A204.1 (cell line): ENCODE measurements around the gene LIX1L.
A peak's percentile ranks its signal among the peaks of the same experiment; 100 is the strongest.
"Not testable (repeated sequence)": the region's sequence is repeated elsewhere in the genome, so short reads cannot be mapped to it uniquely, and the experiment has no call there.

Experiments used
- FAIRE-seq: peaks from 2 replicates; lab custom pipeline; 2012; peaks lifted over from hg19 to GRCh38; lab: Jason Lieb, UNC

LIX1L gene

DNA sequence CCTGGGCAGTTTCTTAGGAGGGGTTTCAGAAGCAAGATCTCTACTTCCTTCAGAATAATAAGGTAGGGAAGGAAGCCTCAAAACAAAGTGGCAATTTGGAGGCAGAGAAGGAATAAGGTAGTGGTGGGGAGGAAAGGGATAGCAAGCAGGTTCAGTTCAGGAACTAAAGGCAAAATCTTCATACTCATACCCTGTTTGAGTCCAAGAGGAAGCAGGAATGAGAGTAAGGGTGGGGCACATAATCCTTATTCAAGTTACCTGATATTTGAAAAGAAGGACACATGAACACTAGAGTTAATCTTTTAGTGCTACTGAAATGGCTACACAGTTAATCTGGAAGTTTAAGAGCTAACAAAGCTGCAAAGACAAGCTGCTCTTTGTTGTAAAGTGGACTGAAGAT is 22.1 kb downstream of the LIX1L start:
- FAIRE-seq, result no peak

DNA sequence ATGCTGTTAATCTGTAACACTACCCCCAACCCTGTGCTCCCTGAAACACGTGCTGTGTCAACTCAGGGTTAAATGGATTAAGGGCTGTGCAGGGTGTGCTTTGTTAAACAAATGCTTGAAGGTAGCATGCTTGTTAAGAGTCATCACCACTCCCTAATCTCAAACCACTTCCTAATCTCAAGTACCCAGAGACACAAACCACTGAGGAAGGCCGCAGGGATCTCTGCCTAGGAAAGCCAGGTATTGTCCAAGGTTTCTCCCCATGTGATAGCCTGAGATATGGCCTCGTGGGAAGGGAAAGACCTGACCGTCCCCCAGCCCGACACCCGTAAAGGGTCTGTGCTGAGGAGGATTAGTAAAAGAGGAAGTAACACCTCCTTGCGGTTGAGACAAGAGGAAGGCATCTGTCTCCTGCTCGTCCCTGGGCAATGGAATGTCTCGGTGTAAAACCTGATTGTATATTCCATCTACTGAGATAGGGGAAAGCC is 25.3 kb downstream of the LIX1L start:
- FAIRE-seq, result not testable (repeated sequence)

DNA sequence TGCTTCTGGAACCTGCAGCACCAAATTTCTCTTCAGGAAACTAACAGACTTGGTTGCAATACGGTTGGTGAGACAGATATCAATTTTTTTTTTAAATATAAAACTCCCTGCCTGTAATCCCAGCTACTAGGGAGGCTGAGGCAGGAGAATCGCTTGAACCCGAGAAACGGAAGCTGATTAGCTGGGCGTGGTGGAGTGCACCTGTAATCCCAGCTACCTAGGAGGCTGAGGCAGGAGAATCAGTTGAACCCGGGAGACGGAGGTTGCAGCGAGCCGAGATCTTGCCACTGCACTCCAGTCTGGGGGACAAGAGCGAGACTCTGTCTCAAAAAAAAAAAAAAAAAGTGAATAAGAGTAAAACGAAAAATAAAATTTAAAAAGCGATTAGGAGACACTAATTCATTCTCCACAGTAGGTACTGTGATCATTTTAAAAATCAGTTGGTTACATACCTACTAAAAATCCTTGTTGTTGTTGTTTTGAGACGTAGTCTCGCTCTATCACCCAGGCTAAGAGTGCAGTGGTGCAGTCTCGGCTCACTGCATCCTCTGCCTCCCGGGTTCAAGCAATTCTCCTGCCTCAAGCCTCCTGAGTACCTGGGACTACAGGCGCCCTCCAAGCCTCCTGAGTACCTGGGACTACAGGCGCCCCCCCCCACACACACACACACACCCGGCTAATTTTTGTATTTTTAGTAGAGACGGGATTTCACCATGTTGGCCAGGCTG is 29.7 kb downstream of the LIX1L start:
- FAIRE-seq, result no peak

DNA sequence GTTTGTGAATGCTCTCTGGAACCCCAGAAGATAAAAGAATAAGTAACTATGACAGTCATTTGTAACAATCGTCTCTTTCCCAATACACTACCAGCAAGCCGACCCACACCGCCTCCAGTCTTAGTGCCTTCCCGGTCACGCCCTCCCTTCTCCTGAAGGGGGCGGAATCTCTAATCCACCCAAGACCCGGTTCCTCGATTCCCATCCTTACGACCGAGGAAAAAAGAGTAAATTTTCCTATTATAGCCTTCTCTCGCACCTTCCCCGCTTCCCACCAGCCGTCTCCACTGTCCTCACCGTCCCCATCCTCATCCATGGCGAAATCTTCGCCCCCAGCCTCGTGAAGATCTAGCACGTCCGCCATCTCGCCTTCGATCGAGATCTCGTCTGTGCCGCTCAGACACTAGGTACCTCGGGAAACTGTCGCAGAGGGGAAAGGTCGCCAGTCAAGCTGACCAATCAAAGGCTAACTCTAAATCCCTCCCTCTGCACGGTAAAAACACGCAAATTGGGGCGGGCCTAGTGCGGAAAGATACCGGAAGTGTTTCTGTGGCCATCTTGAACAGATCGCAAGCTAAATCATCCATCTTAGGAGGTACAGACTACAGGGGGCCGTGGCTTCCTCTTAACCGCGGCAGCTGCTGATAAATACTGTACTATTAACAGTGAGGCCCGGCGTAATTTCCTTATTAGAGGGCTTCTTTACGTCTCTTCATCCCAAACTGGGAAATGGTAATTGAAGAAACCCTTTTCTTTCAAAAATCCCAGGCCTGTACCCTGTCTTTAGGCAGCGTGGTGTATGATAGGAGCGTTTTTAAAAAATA is 30.5 kb downstream of the LIX1L start, which contains the start of gene RBM8A:
Gene RBM8A, minus strand, starts transcription at position 422 of the 824 bp plus-strand sequence. Its CDS starts 58 bp downstream, at position 364.
- peak; percentile 90 for FAIRE-seq

DNA sequence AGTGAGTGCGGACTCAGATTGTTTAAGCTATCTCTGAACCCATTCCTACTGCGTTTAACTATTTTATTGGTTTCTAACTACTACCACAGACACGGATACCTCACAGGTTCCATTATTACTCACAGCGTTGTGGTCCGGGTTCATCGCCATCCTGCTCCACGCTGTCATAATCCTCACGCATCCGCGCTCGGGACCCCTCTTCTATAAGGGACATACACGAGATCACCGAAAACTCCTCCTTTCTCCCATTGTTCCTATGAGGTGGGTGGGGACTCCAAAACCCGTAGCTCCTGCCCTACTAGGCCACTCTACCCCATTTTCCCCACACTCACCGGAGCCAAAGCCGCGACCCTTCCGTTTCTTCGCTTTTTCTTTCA is 31.1 kb downstream of the LIX1L start:
- no peak for FAIRE-seq

DNA sequence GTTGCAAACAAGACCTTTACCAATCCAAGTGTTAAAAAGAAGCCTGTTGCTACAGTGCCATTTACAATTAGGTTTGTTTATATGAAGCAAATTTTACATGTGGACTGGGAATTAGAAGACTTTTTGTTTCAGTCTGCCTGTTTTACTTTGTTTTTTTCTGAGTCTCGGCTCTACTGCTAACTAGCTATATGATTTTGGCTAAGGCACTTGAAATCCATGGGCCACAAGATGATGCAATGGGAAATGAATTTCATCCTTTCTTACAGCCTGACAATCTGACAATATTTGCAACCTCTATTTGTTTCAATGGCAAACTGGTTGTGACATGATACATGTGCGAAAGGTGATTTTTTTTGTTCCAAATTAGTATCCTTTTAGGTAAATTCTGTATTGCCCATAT is 35.6 kb downstream of the LIX1L start:
- FAIRE-seq, result no peak

DNA sequence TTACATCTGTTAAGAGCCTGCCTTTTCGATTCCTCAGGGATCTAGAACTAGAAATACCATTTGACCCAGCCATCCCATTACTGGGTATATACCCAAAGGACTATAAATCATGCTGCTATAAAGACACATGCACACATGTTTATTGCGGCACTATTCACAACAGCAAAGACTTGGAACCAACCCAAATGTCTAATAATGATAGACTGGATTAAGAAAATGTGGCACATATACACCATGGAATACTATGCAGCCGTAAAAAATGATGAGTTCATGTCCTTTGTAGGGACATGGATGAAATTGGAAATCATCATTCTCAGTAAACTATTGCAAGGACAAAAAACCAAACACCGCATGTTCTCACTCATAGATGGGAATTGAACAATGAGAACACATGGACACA is 37.5 kb downstream of the LIX1L start:
- not testable (repeated sequence) for FAIRE-seq

DNA sequence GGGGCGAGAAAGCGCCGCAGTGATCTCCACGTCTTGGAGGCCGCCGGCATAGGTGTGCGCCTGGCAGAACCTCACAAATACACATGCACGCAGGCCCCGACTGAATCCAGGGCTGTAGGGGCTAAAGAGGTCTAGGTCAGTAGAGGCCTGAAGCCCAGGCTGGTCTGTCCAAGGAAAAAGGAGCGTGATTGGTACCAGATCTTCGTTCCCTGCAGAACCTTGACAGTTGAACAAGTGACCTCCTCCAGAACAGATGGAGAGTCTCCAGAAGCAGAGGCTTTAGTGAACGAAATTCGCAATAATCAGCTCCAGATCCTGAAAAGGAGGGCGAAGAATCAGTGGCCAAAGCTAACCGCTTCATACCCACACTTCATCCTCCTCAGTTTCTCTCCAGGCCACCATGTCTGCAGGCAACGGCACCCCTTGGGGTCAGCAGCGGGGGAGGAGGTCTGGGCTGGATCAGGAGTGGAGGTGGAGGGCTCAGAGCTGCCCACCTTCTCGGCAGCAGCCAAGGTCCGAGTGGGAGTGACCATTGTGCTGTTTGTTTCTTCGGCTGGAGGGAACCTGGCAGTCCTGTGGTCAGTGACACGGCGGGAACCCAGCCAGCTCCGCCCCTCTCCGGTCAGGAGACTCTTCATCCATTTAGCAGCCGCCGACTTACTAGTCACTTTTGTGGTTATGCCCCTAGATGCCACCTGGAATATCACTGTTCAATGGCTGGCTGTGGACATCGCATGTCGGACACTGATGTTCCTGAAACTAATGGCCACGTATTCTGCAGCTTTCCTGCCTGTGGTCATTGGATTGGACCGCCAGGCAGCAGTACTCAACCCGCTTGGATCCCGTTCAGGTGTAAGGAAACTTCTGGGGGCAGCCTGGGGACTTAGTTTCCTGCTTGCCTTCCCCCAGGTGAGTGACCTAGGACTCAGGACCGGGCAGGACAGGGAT is 38.6 kb downstream of the LIX1L start:
- FAIRE-seq, result no peak

DNA sequence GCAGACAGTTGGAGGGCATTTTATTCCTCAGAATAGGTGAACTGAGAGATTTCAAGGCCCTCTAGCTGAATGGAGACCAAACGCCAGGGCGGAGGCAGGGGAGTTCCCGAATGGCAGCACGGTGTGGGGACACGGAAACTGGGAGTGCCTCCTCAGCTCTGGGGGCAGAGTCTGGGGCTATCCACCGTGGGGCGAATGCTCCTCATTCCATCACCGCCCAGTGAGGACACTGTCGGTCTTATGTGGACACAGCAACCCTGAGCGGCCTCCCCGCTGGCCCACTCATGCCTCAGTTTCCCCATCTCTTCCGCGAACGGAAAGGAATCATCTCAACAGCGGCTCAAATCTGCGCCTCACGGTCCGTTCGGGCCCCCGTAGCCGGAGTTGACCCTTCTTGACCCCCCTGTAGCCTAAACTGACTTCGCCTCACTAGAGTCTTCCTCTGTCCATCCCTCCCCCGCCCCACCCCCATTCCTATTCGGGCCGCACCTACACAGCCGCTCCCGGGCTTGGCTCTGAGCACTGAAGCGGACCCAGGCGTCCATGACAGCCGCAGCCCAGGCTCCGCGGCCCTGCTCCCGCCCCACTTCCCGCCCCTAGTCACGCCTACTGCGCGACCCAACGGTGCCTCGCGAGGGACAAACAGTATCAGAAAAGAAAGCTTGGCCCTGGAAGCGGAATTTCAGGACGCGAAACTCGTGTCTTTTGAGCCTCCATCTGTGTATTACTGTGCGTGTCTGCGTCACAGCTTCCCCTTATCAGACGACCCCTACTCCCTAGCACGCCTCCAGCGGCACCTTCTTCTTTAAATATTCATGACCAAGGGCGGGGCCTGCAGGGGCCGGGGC is 39.4 kb downstream of the LIX1L start, which contains the start of gene PEX11B:
Gene PEX11B, minus strand, starts transcription at position 574 of the 848 bp plus-strand sequence. Its CDS starts 29 bp downstream, at position 545.
- FAIRE-seq, result peak; percentile 39

DNA sequence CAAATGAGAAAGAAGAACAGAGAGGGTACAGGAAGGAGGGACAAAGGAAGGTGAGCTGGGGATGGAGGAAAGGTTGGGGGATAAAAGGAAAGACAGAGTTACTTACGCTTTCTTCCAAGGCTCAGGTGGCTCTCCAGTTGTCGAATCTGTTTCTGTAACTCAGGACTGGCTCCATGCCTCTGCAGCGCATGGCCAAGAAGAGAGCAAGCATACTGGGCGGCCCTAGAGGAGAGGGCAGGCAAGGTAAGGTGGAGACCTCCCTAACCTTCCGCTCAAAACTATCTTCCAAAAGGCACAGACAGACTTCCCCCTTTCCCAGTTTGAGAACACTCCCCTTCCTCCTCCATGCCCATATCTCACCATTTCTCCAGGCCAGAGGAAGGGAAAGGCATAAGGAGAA is 40.2 kb downstream of the LIX1L start:
- FAIRE-seq, result no peak

DNA sequence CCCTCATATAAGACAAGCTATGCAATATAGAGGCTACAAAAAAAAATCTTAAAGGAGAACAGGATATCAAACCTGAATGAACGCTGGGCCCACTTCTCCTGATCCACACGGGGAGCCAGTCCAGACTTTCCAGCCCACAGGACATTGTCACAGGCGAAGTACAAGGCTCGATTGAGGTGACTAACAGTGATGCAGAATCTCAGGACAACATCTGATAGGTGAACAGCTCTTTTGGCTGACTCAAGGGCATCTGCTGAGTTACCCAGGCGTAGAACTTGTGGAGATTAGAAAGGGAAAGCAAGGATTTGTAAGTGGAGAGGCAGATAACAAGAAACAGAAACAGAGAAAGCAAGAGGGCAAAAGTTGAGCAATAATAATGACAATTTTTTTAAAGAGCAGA is 41.1 kb downstream of the LIX1L start:
- FAIRE-seq, result no peak

DNA sequence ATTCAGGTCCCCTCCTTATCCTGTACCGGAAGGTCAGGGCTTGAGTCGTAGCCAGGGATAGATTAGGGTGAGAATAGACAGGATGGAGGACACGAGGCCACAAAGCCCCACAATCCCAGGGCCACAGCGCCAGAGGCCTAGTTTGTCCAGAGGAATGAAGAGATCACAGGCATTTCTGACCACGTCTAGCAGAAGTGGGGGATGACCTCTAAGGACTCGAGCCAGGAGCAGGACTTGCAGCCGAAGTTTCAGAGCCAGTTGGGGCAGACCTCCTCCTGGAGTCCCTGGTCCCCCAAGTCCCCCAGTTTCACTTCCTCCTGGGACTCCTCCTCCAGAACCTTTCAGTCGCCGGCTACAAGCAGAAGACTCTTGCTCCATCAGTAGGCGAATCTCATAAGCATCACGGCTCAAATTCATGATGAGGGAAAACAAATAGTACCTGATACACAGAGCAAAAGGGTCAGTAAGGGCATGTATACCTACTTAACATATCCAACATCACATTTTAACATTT is 45.6 kb downstream of the LIX1L start:
- no peak for FAIRE-seq

DNA sequence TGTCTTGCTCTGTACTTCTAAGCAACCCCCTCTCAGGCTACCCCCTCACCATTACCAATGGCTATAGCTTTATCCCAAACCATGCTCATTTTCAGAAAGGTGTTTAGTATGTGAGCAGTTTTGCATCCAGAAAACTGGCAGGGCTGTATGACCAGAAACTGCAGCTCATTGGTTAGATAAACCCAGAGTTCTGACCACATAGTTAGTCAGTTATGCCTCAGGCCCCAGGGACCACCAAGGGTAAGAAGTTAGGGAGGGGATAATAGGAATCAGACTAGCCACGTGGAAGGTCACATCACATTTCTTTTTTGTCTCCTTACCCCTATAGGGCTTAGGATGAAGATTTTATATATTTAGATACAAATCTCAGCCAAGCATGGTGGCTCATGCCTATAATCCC is 49.2 kb downstream of the LIX1L start:
- no peak for FAIRE-seq

DNA sequence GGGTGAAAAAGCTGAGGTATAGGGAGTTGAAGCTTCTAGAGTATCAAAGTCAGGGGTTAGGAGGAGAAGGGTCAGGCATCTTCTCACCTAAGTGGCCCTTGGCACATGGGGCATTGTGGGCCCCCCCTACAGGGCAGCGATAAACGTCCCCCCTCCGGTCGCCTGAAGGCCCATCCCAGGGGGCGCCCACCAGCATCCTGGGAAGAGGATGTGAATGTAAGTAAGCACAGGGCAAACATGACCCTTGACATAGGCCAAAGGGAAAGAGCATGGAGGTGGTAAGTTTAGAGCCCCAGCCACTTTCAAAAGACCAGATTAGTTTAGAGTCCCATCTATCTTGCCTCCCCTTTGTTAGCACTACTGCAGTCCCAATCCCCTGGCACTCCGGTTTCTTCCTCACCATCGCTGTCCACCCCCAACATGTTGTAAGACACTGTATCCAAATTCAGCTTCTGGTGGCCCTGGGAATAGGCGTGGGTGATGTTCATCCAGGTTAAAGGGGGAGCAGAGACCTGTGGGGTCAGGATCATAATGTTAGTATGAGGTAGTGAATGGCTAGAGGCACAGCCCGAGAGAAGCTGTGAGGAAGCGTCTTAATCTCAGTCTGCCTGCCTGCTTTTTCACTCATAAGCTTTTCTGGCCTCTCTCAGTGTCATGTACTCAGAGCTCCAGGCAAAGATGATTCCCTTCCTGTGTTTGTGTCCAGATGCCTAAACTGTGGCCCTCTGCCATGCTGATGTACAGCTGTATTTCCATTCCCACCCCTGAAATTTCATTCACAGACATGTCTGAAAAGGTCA is 50.7 kb downstream of the LIX1L start:
- FAIRE-seq, result no peak

DNA sequence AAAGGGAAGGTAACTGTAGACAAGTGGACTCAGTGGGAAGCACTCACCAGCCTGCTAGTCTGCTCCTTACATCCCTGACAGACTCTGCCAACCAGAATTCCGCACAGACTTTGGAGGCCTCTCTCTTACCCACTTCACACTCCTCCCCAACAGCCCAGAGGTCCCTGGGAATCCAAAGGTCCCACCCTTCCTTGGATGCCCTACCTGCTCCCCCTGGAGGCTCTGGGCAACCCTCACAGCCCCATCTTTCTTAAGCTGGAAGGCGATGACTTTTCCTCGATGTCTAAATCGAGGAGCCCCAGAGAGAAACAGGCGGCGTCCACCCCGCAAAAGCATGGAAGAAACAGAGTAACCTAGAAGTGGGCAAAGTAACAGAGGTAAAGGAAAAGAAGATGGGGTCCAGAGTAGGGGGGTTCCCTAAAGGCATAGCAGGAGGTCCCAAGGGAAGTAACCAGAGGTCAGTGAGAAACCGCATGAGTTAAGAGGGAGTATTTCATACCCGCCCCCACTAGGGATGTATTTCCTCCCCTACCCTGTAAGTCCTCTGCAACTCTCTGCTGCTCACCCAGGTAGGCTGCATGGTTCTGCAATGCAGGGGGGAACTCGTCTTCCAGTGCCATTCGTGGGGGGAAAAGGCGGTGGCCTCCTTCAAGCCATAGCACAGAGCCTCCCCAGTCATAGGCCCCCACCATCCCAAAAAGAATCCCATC is 56.4 kb downstream of the LIX1L start:
- no peak for FAIRE-seq

DNA sequence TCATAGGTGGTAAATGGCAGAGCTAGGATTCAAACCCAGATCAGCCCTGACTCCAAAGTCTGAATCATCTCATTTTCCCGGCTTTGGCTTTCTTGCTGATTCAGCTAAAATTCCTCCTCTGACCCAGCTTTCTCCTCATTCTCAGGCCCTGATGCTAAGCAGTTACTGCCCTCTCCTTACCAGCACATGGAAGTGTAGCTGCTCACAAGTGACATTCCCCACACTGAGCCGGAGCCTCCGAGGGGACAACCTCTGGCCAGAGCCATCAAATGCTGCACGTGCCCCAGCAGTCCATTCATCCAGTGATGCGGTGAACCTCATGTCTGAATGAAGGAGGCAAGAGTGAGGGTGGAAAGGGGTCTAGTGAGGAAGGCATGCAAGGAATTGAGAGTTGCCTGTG is 59.1 kb downstream of the LIX1L start:
- no peak for FAIRE-seq

DNA sequence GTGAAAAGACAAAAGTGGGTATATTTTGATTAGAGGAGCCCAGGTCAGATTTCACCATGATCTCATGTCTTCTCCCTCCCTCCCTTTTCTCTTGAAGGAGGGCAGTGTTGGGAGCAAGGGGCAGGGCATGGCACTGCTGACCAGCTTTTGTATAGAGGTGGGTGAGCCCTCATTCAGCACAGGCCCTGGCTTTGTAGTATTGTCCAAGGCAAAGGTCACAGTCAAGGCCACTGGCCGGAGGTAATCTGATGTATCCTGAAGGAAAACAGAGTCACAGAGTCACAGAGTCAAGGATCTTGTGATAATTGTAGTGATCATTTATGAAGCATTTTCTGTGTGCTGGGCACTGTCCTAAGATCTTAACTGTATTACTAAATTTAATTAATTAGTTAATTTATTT is 59.8 kb downstream of the LIX1L start:
- FAIRE-seq, result no peak

DNA sequence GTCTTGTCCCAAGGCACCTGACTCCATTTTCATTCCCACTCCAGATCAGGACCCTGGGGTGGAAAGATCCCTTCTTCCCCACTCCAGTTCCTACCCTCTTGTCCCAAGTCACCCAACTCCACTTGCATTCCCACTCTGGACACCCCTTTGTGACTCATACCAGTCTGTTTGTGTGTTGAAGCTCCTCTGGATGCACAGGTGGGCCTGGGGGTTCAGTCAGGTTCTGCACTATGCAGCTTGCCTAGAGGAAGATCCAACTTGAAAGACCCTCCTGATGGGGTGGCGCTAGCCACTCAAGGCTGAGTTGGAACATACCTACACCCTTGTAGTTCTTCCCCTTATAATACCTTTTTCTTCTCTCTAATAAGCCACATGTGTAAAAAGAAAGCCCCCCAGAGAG is 62.3 kb downstream of the LIX1L start:
- FAIRE-seq, result no peak

DNA sequence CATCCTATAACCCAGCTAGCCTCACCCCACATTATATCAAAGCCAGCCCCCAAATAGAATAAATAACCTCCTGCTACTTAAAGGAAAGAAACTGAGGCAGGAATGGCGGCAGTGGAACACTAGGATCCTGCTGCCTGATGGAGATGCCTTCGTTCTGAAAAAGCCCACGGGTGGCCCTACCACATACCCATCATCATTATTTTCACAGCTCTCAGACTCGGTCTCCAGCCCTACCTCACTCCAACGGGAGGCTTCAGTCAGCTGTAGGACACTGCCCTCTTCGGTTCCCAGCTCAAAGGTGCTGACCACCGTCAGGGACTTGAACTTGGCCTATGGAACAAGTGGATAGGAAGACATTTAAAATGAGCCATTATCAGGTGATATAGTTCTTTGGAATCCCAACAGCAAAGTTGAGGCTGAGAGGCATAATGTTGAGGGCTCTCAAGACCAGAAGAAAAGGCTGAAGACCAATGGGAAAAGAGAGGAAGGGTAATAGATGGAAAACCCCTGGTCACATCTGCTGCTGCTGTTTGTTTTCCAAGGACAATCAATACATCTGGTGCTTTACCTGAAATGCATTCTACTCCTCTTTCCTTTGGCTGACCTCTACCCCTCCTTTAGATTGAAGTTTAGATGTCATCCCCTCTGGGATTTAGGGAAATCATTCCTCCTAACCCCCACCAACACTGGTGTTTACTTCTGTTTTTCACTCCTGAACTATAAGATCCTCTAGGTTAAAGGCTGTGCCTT is 64.3 kb downstream of the LIX1L start:
- FAIRE-seq, result no peak
